GM18520 (cell line): ENCODE results near the gene TAGLN2.

Experiments used
- ATAC-seq: cut with Tn5 transposase; IDR thresholded peaks from one replicate; pipeline ENCODE4 v1.9.1; 2021; ENCODE audit not compliant: unreplicated experiment

The TAGLN2 gene

DNA sequence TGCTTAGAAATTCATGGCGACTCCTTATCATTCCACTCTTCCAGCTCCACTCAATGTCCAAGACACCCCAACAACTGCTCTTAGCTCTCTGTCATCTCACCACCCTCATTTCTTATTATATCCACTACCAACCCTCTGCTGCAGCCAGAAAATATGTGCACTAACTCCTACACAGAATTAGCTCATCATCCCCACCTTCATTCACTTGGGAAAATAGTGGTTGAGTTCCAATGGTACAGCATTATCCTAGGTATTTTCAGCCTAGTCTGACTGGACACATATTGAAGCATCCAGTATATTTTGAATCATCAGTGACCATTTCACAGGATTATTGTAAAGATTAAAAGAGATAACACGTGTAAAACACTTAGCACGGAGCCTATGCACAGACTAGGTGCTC lies 46.2 kb downstream of the TAGLN2 start:
- no peak for ATAC-seq

- ATAC-seq, result no peak
Observed at GRCh38 chr1:159877695-159878444, 47.4 kb downstream of the TAGLN2 start.

DNA sequence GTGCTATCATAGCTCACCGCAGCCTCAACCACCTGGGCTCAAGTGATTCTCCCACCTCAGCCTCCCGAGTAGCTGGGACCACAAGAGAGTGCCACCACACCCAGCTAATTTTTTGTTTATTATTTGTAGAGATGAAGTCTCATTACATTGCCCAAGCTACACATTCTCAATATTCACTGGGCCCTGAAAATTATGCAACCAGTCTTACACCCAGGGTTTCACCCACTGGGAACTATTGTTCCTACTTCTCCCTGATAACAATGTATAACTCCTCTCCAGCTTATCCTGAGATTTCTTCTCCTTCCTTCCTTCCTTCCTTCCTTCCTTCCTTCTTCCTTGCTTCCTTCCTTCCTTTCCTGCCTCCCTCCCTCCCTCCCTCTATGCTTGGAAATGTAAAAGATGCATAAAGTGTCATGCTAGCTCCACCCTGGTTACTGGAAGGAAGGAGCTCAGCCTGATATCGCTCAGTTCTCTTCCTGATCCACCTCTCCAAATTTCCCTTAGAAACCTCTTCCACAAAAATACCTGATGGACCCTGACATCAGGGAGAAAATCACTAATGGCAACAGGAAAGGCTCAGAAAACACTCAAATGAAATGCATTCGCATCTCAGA lies 51.7 kb downstream of the TAGLN2 start:
- ATAC-seq, result no peak

DNA sequence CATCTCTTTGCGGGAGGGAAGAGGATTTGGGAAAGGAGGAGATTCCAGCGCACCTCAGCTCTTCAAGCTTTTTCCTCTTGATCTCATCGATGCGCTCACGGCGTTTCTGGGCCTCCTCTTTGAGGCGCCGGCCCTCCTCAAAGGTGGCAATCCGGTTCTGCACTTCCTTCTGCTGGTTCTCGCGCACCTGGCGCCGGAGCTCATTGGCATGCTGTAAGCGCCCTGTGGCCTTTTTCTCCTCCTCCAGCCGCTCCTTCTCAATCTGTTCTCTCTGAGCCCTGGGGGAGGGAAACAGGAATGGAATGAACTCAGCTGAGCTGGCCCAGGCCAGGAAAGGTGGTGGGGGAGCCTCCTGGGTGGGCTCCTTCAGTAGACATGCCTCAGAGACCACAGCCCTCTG lies 52.4 kb downstream of the TAGLN2 start:
- ATAC-seq, result no peak

GRCh38 chr1:159870704-159871103 lies 54.6 kb downstream of the TAGLN2 start:
- no peak for ATAC-seq

- ATAC-seq, result no peak
Observed at GRCh38 chr1:159869607-159870006, 55.7 kb downstream of the TAGLN2 start.

GRCh38 chr1:159869173-159869572 lies 56.1 kb downstream of the TAGLN2 start:
- no peak for ATAC-seq

DNA sequence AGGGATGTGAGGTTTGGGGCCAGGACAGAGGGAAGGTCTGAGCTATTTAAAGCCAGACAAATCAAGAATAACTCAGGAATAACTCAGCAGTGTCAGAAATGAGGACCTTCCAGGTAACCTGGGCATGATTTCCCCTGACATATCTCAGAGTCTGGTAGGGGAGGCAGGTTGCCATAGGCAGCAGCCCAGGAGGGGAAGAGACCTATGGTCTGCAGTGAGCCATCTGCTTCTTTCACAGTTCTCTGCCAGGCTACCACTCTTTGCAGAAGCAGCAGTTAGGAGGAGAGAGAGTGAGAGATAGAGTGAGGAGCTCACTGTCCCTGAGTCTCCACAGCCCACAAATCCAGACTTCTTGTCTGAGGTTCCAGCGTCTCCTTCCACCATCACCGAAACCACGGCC lies 56.5 kb downstream of the TAGLN2 start:
- ATAC-seq, result no peak
